Effector CD8-positive, alpha-beta T cell (primary cell): ENCODE data around the gene XK.
"Not testable (repeated sequence)": the region's sequence is repeated elsewhere in the genome, so short reads cannot be mapped to it uniquely, and the experiment has no call there.

ENCODE experiments used
- DNase-seq: peaks from one replicate; lab custom pipeline; 2025; lab: John Stamatoyannopoulos, UW

XK gene

GRCh38 chrX:37754516-37754915, 68.9 kb downstream of the XK start:
- no peak for DNase-seq

- no peak for DNase-seq
These were observed 69.4 kb downstream of the XK start for GRCh38 chrX:37755025-37755424.

GRCh38 chrX:37757082-37757481, 71.5 kb downstream of the XK start:
- DNase-seq = no peak

GRCh38 chrX:37759351-37759750, 73.8 kb downstream of the XK start:
- no peak for DNase-seq

- DNase-seq = no peak
These were observed 74.4 kb downstream of the XK start for GRCh38 chrX:37759878-37760418.

- DNase-seq = no peak
These were observed 77.8 kb downstream of the XK start for GRCh38 chrX:37763400-37763799.

- no peak for DNase-seq
These were observed 79.9 kb downstream of the XK start for GRCh38 chrX:37765507-37765906.

GRCh38 chrX:37767430-37767829, 81.8 kb downstream of the XK start:
- no peak for DNase-seq

DNA sequence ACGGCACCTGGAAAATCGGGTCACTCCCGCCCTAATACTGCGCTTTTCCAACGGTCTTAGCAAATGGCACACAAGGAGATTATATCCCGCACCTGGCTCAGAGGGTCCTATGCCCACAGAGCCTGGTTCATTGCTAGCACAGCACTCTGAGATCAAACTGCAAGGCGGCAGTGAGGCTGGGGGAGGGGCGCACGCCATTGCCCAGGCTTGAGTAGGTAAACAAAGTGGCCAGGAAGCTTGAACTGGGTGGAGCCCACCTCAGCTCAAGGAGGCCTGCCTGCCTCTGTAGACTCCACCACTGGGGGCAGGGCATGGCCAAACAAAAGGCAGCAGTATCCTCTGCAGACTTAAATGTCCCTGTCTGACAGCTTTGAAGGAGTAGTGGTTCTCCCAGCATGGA, 83.3 kb downstream of the XK start:
- DNase-seq = not testable (repeated sequence)

- DNase-seq = no peak
These were observed 90.8 kb downstream of the XK start for GRCh38 chrX:37776283-37776986.

- no peak for DNase-seq
These were observed 91.4 kb downstream of the XK start for GRCh38 chrX:37776987-37777325.

DNA sequence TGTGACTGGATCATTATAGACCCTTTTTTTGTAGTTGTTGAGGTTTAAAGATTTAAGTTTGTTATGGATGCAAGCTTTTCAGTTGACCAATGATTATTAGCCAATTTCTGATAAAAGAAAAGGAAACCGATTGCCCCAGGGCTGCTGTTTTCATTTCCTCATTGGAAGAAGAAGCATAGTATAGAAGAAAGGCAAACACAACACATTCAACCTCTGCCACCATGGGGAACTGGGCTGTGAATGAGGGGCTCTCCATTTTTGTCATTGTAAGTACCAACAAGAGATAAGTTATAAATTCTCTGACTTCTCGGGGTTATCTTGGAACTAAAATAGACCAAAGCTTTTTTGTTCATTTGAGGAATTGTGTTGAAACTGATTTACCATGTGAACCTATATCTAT, 94.3 kb downstream of the XK start, which contains the start of gene CYBB:
Gene CYBB, plus strand, starts transcription at position 203 of the 400 bp plus-strand sequence. Its CDS starts 19 bp downstream, at position 222.
- no peak for DNase-seq

GRCh38 chrX:37781081-37781480, 95.5 kb downstream of the XK start:
- DNase-seq = no peak
